Epithelial cell of esophagus (primary cell): Measurements from ENCODE around the gene FOXK2.
"Not testable (repeated sequence)": the region's sequence is repeated elsewhere in the genome, so short reads cannot be mapped to it uniquely, and the experiment has no call there.

Experiments
- DNase-seq: peaks from one replicate; pipeline ENCODE4 v3.0.0; 2010; ENCODE audit warnings: low read depth
- H3K4me3 ChIP-seq: 2 replicates; pipeline ENCODE4 v1.5.1; 2011; ENCODE audit warnings: mild to moderate bottlenecking, low read length, control low read depth
- TF ChIP-seq, protein P1 (sequence below): IDR thresholded peaks from 2 replicates; pipeline ENCODE4 v1.5.1; 2011; ENCODE audit warnings: low read depth, mild to moderate bottlenecking, low read length, control low read depth, inconsistent platforms; ENCODE audit not compliant: insufficient read depth; ENCODE audit errors: missing control alignments

The FOXK2 gene

DNA sequence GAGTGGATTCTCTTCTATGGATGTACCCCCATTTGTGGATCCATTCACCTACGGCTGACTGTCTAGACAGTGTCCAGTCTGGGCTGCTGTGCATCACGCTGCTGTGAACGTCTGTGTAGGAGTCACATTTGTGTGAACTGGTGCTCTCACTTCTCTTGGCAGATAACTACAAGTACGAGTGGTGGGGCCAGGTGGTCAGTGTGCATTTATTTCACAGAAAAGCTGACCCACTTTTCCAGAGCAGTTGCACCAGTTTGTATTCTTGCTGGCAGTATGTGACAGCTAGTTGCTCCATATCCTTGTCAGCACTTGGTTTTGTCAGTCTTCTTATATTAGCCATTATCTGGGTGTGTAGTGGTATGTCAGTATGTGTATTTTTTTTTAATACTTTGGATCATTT is 28.4 kb downstream of the FOXK2 start:
- no peak overlapping the region for H3K4me3 ChIP-seq
- TF ChIP-seq, protein P1, sequence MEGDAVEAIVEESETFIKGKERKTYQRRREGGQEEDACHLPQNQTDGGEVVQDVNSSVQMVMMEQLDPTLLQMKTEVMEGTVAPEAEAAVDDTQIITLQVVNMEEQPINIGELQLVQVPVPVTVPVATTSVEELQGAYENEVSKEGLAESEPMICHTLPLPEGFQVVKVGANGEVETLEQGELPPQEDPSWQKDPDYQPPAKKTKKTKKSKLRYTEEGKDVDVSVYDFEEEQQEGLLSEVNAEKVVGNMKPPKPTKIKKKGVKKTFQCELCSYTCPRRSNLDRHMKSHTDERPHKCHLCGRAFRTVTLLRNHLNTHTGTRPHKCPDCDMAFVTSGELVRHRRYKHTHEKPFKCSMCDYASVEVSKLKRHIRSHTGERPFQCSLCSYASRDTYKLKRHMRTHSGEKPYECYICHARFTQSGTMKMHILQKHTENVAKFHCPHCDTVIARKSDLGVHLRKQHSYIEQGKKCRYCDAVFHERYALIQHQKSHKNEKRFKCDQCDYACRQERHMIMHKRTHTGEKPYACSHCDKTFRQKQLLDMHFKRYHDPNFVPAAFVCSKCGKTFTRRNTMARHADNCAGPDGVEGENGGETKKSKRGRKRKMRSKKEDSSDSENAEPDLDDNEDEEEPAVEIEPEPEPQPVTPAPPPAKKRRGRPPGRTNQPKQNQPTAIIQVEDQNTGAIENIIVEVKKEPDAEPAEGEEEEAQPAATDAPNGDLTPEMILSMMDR, result no peak
- no peak for DNase-seq

DNA sequence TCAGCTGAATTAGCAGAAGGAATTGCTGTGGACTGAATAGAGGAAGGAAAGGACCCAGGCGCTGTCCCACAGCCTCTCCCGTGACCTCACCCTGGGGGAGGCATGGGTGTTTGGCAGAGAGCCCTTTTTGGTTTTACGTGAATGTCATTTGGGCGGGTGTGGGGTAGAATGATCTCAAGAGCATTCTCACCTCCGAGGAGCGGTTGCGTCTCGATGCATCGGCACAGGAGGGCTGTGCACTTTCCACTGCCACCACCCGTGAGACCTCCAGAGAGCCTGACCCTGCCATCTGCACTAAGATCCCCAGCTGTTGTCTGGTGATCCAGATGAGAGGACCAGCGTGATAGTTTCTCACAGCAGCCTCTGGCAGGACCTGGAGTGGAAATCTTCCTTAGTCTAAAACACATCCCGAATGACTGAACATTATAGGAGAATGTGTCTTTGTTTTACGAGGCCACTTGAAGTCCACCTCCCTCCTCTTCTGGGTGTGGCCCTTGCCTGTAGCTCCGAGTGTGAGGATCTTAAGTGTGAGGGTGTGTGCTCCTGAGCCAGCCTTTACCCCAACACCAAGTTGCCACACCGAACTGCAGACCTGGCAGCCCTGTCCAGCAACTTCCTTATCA is 29.3 kb downstream of the FOXK2 start:
- no peak overlapping the region for H3K4me3 ChIP-seq
- DNase-seq, result peak; percentile 26
- TF ChIP-seq, protein P1, result no peak

DNA sequence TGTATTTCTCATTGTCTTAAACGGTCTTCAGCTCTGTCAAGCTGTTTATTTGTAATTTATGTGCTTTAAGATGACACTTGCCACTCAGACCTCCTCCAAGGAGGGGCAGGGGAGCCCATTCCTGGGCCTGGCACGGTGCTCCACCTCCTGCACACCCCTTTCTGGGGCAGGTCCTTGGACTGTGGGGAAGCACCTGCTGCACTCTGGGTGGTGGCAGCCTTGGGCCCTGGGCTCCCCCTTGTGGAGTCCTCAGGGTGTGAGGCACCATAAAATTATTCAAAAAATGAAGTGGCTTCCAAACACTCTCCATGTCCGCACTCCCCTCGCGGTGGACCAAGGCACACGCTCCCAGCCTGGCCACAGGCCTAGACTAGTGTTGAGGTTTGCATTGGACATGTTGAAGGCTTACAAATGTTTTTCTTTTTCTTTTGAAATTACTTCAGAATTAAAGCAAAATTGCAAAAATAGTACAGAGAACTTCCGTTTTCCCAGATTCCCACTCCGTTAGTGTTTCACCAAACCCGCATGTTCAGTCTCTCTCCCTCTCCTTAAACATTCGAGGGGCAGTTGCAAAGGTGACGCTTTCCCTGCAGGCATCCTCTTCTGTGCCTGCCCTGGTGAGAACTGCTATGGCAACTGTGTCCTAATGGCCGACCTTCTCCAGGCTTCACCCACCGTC is 32.4 kb downstream of the FOXK2 start:
- peak; percentile 81 for DNase-seq
- TF ChIP-seq, protein P1, result peak; percentile 77
- no peak overlapping the region for H3K4me3 ChIP-seq

DNA sequence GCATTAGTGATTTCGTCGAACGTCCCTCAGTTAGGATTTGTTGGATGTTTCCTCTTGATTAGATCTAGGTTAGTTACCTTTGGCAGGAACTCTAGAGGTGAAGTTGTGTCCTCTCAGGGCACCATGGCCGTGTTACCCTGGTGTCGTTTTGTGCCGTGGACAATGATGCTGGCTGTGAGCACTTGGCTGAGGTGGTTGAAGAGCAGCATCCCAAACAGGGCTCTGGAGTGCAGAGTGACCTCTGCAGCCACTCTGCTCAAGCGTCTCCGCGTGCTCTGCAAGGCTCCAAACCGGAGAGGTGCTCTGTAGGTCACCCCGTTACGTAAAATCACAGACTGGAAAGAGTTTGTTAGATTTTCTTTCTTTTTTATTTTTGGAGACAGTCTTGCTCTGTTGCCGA is 33.0 kb downstream of the FOXK2 start:
- no peak for DNase-seq
- TF ChIP-seq, protein P1, result no peak
- H3K4me3 ChIP-seq, result no peak overlapping the region

DNA sequence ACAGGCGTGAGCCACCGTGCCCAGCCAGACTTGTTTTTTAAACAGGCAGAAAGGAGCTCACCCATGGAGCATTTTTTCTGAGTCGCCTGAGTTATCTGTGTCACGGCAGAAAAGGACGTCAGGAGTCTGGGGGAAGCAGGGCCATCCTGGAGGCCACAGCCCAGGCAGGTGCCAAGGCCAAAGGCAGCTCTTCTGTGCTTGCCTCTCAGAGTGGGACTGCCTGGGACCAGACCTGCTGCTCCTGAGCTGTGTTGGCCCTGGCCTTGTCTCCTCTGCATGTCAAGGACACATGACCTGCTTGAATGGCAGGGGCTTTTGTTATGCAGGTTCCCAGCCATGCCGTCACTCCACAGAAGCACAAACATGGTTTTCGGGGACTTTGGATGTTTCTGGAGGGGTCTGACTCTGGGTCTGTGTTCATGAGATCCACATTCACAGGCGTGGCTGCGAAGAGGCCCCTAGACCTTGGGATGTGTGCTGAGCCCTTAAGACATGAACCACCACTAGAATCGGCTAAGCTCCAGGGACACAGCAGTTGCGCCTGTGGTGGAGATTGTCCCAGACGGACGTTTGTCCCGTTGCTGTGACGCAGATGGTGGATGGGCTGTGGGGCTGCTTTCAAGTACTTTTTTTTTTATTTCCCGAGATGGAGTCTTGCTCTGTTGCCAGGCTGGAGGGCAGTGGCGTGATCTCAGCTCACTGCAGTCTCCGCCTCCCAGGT is 33.8 kb downstream of the FOXK2 start:
- TF ChIP-seq, protein P1, result no peak
- H3K4me3 ChIP-seq, result no peak overlapping the region
- no peak for DNase-seq

DNA sequence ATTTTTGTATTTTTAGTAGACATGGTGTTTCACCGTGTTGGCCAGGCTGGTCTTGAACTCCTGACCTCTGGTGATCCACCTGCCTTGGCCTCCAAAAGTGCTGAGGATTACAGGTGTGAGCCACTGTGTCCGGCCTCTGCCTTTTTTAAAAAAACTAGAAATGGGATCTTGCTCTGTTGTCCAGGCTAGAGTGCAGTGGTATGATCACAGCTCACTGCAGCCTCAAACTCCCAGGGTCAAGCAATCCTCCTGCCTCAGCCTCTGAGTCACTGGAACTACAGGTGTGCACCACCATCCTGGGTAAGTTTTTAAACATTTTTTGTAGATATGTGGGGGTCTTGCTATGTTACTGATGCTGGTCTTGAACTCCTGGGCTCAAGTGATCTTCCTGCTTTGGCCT is 38.0 kb downstream of the FOXK2 start:
- H3K4me3 ChIP-seq, DNase-seq: not testable (repeated sequence)

DNA sequence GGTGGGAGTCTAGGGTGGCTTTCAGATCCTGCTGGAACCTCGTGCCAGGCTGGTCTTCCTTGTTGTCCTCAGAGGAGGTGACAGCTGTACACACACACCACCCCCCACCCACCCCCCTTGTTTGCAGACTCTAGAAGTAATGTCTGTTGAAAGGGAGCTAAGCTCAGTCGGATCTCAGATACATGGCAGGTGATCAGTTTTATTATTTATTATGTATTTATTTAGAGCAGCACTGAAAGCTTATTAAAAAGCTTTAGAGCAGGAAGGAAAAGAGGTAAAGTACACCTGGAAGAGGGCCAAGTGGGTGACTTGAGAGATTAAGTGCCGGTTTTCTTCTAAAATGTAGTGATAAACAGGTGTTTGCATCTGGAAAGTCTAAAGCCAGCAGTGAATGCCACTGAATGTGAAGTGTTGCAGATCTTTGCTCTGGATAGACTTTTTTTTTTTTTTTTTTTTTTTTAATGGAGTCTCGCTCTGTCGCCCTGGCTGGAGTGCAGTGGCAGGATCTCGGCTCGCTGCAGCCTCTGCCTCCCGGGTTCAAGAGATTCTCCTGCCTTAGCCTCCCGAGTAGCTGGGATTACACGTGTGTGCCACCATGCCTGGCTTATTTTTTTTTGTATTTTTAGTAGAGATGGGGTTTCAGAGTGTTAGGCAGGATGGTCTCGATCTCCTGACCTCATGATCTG is 40.2 kb downstream of the FOXK2 start:
- TF ChIP-seq, protein P1, result no peak
- DNase-seq, result no peak
- no peak overlapping the region for H3K4me3 ChIP-seq
